ENCODE results near the gene ABHD17C. TPM values are rescaled to one million over a fixed set of nuclear protein-coding genes. Genes with fewer than 3 reads are reported as not detected.

Gene ABHD17C
- total RNA-seq, 1 donor from 2014 or later, result 17.9 TPM

- H3K4me1 Mint-ChIP-seq, result peaks cover 9% of the 10 kb centered on the region
- no peaks in the 10 kb centered on the region for H3K9me3 Mint-ChIP-seq
- H3K27ac Mint-ChIP-seq, result no peak overlapping the region
- H3K27me3 Mint-ChIP-seq (ENCODE audit: low read depth), result no peaks in the 10 kb centered on the region
- no peaks in the 10 kb centered on the region for H3K36me3 Mint-ChIP-seq
- H3K4me3 Mint-ChIP-seq, result no peak overlapping the region
- no peak for DNase-seq (ENCODE audit: low spot score in 2 of 2, unreplicated experiment in 2 of 2)
- TF ChIP-seq, protein P1, sequence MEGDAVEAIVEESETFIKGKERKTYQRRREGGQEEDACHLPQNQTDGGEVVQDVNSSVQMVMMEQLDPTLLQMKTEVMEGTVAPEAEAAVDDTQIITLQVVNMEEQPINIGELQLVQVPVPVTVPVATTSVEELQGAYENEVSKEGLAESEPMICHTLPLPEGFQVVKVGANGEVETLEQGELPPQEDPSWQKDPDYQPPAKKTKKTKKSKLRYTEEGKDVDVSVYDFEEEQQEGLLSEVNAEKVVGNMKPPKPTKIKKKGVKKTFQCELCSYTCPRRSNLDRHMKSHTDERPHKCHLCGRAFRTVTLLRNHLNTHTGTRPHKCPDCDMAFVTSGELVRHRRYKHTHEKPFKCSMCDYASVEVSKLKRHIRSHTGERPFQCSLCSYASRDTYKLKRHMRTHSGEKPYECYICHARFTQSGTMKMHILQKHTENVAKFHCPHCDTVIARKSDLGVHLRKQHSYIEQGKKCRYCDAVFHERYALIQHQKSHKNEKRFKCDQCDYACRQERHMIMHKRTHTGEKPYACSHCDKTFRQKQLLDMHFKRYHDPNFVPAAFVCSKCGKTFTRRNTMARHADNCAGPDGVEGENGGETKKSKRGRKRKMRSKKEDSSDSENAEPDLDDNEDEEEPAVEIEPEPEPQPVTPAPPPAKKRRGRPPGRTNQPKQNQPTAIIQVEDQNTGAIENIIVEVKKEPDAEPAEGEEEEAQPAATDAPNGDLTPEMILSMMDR (IDR thresholded peaks at IDR 0.05; ENCODE audit: unreplicated experiment), result no peak
These were observed 25.3 kb upstream of the ABHD17C start for GRCh38 chr15:80669663-80670273.

- peaks cover 9% of the 10 kb centered on the region for H3K4me1 Mint-ChIP-seq
- TF ChIP-seq, protein P1 (IDR thresholded peaks at IDR 0.05; ENCODE audit: unreplicated experiment), result no peak
- no peak for DNase-seq (ENCODE audit: low spot score in 2 of 2, unreplicated experiment in 2 of 2)
- H3K27me3 Mint-ChIP-seq (ENCODE audit: low read depth), result no peaks in the 10 kb centered on the region
- H3K4me3 Mint-ChIP-seq, result no peak overlapping the region
- no peaks in the 10 kb centered on the region for H3K36me3 Mint-ChIP-seq
- H3K9me3 Mint-ChIP-seq, result no peaks in the 10 kb centered on the region
- H3K27ac Mint-ChIP-seq, result no peak overlapping the region
These were observed 21.4 kb upstream of the ABHD17C start for GRCh38 chr15:80673561-80674244.

DNA sequence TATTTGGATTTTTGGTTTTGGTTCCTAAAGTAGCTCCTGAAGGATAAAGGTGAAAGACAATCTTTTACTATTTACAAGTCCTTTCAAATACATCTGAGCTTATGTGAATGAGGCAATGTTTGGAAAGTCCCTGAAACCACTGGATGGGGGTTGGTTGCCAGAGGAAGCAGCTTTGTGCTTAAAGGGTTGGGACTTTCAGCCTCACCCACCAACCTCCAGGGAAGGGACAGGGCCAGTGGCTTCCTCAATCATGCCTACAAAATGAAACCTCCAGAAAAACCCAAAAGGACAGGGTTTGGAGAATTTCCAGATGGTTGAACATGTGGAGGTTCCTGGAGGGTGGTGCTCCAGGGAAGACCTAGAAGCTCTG, 20.9 kb upstream of the ABHD17C start:
- H3K4me3 Mint-ChIP-seq, result no peak overlapping the region
- TF ChIP-seq, protein P1 (IDR thresholded peaks at IDR 0.05; ENCODE audit: unreplicated experiment), result no peak

DNA sequence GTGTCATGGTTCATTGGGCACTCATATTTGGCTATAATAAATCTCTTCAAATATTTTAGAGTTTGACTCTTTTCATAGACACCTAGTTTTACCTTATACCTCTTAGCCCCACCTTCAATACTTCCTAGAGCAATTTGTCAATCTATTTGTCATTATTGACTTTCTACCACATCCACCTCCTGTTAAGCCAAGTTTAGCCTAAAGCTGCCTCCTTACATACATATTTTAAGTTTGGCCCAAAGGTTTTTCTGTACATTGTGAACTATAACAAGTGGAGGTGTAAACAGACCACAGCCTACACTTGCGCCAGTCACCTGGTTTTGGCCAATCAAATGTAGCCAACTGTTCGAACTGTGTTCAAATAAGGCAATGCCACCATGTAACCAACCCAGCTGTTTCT, 18.1 kb upstream of the ABHD17C start:
- TF ChIP-seq, protein P1 (IDR thresholded peaks at IDR 0.05; ENCODE audit: unreplicated experiment), result no peak
- Mint-ChIP-seq H3K36me3 (no peaks in the 10 kb centered on the region), H3K4me3 (no peak overlapping the region), H3K4me1 (peaks cover 18% of the 10 kb centered on the region), H3K27ac (no peak overlapping the region), H3K9me3 (no peaks in the 10 kb centered on the region), H3K27me3 (ENCODE audit: low read depth) (no peaks in the 10 kb centered on the region)
- no peak for DNase-seq (ENCODE audit: low spot score in 2 of 2, unreplicated experiment in 2 of 2)

More for the DNA sequence above, 20.9 kb upstream of the ABHD17C start:
- Mint-ChIP-seq H3K36me3 (no peaks in the 10 kb centered on the region), H3K4me1 (peaks cover 9% of the 10 kb centered on the region), H3K27ac (no peak overlapping the region), H3K9me3 (no peaks in the 10 kb centered on the region), H3K27me3 (ENCODE audit: low read depth) (no peaks in the 10 kb centered on the region)
- DNase-seq (ENCODE audit: low spot score in 2 of 2, unreplicated experiment in 2 of 2), result no peak

DNA sequence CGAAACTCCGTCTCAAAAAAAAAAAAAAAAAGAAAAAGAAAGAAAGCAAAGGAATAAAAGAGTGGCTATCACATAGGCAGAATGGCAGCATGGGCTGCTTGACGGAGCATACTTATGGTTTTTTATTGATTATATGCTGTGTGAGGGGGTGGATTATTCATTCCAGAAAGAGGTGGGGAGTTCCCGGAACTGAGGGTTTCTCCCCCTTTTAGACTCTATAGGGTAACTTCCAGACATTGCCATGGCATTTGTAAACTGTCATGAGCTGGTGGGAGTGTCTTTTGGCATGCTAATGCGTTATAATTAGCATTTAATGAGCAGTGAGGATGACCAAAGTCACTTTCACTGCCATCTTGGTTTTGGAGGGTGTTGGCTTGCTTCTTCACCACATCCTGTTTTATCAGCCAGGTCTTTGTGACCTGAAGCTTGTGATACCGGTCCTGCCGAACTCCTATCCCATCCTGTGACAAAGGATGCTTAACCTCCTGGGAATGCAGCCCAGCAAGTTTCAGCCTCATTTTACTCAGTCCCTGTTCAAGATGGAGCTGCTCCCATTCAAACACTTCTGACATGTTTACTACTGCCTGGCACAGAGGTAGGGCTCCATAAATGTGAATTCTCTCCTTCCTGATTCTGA, 15.8 kb upstream of the ABHD17C start:
- Mint-ChIP-seq H3K4me3 (no peak overlapping the region), H3K9me3 (no peaks in the 10 kb centered on the region)

More for the DNA sequence above, 15.8 kb upstream of the ABHD17C start:
- no peak for DNase-seq (ENCODE audit: low spot score in 2 of 2, unreplicated experiment in 2 of 2)
- no peaks in the 10 kb centered on the region for H3K27me3 Mint-ChIP-seq (ENCODE audit: low read depth)
- H3K27ac Mint-ChIP-seq, result peak overlapping the region; percentile 59
- TF ChIP-seq, protein P1 (IDR thresholded peaks at IDR 0.05; ENCODE audit: unreplicated experiment), result no peak
- H3K36me3 Mint-ChIP-seq, result no peaks in the 10 kb centered on the region
- peaks cover 17% of the 10 kb centered on the region for H3K4me1 Mint-ChIP-seq

Data from mesothelial cell of epicardium (in vitro differentiated cells).